NOMO-1 (cell line): ENCODE measurements around the gene AK4.
"Not testable (repeated sequence)": the region's sequence is repeated elsewhere in the genome, so short reads cannot be mapped to it uniquely, and the experiment has no call there.

Source experiments
- DNase-seq, 2 experiments: peaks; one replicate each; lab custom pipeline; 2025; ENCODE audit not compliant: unreplicated experiment in 2 of 2; lab: John Stamatoyannopoulos, UW

The AK4 gene

DNA sequence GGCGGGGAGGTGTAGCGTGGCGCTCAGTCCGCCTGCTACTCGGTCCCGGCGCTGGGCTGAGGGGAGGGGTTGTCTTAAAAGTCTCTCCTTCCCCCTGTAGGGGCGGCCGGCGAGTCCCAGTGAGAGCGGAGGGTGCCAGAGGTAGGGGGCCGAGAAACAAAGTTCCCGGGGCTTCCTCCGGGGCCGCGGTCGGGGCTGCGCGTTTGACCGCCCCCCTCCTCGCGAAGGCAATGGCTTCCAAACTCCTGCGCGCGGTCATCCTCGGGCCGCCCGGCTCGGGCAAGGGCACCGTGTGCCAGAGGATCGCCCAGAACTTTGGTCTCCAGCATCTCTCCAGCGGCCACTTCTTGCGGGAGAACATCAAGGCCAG lies at the start of gene AK4:
Gene AK4, plus strand, starts transcription at position 26 of the 370 bp plus-strand sequence. Its CDS starts 205 bp downstream, at position 231.
- not testable (repeated sequence) for DNase-seq

DNA sequence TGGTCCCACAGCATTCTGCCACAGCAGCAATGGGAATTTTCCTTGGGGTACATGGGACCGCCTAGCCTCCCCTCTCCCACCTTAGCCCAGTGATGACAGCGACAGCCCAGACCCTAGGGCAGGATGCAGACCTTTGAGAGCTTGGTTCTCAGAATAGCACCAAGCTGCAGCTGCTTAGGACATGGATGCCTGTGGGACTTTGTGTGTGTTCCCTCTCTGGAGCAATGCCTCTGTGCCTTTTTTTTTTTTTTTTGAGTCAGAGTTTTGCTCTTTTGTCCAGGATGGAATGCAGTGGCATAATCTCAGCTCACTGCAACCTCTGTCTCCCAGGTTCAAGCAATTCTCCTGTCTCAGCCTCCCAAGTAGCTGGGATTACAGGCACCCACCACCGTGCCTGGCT lies 44.2 kb upstream of the AK4 start:
- DNase-seq, result no peak

DNA sequence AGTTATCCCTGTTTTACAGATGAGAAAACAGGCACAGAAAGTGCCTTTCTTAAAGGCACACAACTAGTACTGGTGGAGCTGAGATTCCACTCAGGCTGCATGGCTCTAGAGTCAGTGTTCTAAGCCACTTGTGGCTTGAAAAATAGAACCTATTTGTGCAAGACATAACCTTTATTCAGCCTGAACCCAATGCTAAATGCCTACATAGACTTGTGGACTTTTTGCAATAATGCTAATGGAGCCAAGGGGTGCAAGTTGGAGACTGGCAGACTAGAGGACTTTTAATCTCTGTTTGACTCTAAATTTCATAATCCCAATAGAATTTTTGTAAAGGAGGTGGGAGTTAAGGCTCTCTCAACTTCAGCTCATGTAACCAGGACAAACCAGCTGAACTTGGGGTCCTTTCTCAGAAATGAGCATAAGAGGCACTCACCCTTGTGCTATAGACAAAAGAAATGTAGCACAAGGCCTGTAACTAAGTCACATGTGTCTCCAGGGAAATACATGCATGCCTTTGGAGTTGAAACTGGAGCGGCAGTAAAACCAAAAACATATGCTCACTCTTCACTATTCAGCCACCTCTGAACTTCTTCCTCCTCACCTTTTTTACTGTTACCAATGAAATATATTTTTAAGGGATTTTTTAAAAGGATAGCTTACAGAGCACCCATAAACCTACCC lies 43.0 kb upstream of the AK4 start:
- DNase-seq, result no peak

DNA sequence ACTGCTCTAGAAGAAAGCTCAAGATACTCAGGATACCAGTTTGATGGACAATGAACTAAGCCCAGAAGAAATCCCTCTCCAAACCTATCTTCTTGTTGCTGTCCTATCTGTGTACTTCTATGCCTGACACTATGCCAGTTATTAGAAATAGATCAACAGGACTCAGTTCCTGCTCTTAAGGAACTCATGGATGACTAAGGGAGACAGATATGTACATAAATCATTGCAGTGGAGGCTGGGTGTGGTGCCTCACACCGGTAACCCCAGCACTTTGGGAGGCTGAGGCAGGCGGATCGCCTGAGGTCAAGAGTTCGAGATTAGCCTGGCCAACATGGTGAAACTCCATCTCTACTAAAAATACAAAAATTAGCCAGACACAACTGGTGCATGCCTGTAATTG lies 42.4 kb upstream of the AK4 start:
- no peak for DNase-seq

DNA sequence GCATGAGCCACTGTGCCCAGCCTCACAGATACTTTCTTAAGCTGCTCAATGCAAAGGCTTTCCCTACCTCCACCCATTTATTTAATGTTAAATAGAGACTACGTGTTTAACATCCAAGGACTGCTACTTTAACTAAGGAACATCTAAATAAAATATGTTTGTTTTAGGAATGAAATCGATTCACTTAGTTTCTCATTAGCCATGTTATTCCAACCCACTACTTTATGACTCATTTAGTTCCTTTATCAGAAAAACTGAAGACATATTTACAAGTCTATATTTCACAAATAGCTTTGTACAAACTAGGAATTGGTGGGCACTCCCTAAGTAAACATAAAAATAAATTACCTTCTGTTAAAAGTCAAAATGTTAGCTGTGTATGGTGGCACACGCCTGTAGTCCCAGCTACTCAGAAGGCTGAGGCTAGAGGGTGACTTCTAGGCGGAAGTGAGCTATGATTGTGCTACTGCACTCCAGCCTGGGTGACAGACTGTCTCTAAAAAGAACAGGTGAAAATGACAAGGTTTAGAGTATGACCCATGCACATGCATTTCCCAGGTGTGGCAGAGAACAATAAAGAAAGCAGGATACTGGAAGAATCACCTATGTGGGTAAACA lies 39.9 kb upstream of the AK4 start:
- no peak for DNase-seq

DNA sequence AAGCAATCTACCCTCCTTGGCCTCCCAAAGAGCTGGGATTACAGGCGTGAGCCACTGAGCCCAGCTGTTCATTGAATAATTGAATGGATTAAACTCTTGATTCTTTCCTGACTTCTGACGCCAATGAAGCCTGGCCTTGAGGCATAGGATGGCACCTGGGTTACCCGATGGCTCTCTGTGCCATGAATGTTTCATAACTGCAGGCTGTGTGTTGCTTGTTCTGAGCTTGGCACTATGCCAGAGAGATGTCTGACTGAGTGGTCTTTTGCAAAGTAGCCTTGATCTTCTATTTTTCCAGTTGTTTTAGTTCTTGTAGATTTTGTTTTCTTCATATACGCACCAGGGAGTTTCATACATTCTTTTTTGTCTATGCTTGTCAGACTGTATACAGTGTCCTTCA lies 38.5 kb upstream of the AK4 start:
- DNase-seq, result no peak

DNA sequence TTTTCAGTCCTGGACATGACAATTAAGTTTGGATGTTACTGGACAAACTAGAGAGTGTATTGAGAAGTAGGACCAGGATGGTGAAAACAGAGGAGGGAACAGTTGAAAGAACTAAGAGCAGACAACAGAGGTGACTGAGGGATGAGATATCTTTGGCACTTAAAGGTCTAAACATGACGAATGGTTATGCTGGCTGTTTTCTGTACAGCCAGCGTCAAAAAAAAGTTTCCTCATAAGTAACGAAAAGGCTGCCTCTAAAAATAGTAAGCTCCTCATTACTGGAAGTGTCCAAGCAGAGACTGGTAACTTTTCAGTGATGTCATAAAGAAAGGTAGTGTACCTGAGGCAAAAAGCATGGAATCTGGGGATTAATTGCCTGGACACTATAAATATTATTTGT lies 35.2 kb upstream of the AK4 start:
- DNase-seq, result no peak

DNA sequence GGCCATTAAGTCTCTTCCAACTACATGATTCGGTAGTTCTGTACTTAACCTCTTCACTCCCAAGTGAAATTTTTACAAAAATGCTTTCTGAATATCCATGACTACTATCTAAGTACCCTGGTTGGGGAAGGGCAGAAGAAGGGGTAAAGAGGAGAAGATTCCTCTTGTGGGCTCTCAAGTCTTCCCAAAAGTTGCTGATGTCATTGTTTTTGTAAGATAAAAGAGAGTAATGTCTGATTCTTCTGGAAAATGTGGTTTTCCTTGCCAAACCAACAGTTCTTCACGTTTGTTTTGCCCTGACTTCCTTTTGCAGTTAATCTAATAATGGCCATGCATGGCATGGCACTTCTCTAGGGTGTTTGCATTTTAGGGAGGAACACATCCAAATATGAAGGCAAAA lies 34.7 kb upstream of the AK4 start:
- no peak for DNase-seq

DNA sequence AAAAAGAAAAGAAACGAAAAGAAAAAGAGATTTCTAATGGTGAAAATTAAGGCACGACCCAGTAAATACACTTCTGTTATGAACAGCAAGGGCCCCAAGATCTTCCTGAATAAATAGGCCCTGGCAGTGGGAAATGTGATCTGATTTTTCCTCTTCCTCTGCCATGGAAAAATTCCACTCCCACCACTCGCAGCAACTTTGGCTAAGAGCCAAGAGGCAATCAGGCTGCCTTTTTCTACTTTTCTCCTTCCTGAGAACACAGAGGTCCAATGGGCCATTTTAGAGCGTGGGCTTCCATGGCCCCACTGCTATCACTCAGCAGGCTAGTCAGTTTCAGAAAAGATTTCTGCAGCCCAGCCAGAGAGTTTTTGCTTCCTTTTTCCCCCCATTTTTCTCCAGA lies 33.7 kb upstream of the AK4 start:
- DNase-seq, result no peak

DNA sequence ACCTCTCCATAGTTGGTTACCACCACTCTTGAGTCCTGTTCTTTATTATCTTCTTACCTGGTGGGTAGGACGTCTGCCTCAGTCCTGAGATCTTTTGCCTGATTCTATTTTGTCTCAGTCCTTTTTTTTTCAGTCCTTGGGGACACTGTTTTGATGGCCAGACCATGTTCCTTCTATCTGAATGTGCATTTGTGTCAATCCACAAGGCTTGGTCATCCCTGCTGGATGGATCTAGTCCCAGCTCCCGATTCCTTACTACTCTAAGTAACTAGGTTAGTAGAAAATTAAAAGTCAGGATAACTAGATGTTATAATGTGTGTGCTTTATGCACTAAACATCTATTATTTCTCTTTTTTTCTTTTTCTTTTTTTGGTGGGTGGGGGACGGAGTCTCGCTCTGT lies 28.1 kb upstream of the AK4 start:
- DNase-seq, result no peak

DNA sequence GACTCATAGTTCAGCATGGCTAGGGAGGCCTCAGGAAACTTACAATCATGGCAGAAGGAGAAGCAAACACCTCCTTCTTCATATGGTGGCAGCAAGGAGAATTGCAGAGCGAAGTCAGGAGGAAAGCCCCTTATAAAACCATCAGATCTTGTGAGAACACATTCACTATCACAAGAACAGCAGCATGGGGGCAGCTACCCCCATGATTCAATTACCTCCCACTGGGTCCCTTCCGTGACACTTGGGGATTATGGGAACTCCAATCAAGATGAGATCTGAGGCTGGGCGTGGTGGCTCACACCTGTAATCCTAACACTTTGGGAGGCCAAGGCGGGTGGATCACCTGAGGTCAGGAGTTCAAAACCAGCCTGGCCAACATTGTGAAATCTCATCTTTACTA lies 18.9 kb upstream of the AK4 start:
- not testable (repeated sequence) for DNase-seq

DNA sequence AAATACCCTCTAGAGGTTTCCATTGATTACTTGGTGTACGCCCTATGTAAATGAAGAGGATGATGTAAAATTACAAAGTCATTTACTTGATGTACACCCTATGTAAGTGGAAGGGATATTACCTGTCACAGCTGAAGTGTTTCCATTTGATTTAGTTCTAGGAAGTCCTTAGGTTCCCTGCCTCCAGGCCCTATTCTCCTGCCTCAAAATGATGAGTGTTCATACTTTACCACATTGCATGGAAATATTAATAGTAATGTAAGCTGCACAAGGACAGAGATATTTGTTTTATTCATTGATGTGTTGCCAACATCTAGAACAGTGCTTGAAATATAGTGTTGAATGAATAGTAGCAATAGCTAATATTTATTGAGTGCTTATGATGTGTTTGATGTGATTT lies 9.5 kb upstream of the AK4 start:
- DNase-seq, result no peak

DNA sequence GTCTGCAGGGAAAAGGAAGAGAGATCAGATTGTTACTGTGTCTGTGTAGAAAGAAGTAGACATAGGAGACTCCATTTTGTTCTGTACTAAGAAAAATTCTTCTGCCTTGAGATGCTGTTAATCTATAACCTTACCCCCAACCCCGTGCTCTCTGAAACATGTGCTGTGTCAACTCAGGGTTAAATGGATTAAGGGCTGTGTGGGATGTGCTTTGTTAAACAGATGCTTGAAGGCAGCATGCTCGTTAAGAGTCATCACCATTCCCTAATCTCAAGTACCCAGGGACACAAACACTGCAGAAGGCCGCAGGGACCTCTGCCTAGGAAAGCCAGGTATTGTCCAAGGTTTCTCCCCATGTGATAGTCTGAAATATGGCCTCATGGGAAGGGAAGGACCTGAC lies 8.2 kb upstream of the AK4 start:
- not testable (repeated sequence) for DNase-seq

DNA sequence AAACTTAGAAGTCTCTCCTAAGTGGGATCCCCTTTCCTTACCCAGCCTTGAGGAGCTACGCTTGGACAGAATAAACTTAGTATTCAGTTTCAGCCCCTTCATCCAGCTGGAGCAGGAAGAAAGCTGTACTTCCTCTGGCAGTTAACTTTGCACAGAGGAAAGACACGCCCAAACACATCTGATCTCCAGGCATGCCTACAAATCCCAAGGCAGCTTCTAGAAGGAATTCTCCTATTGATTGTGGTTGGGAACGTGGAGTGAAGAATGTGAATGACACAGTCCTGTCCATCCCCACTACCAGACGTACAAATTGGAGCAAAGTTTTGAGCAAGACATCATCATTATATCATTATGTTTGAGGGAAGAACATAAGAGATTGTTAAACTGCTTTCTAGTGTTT lies 6.6 kb upstream of the AK4 start:
- no peak for DNase-seq

DNA sequence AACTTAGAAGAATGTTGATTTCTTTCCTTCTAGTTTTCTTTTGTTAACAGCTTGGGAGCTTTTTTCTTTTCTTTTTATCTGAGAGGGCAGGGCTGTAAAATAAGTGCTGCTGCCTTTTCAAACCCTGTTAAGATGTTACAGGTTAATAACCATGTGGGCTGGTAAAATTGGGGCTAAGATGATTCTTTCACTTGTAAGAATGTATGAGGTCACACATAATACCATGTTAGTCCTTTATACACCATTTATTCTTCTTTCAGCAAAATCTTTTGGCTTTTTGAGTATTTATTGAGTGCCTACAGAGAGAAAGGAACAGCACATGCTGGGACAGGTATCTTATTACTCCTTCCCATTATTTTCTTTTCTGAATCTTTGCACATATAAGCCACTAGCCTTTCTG lies 6.1 kb upstream of the AK4 start:
- DNase-seq, result no peak

DNA sequence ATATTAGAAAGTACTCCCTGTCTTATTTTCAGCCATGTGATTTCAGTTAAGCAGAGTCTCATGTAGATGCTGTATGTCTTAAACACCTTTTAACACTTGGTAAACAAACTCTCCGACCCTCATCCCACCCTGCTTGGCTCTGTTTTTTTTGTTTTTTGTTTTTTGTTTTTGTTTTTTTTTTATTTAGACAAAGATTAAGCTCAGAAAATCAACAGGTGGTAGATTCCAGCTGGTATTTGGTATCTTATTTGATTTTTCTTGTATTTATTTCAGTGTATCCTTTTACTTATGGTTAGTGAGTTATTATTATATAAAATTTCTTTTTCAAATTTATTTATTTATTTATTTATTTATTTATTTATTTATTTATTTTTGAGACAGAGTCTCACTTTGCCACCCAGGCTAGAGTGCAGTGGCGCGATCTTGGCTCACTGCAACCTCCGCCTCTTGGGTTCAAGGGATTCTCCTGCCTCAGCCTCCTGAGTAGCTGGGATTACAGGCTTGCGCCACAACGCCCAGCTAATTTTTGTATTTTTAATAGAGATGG lies 4.8 kb upstream of the AK4 start:
- not testable (repeated sequence) for DNase-seq

DNA sequence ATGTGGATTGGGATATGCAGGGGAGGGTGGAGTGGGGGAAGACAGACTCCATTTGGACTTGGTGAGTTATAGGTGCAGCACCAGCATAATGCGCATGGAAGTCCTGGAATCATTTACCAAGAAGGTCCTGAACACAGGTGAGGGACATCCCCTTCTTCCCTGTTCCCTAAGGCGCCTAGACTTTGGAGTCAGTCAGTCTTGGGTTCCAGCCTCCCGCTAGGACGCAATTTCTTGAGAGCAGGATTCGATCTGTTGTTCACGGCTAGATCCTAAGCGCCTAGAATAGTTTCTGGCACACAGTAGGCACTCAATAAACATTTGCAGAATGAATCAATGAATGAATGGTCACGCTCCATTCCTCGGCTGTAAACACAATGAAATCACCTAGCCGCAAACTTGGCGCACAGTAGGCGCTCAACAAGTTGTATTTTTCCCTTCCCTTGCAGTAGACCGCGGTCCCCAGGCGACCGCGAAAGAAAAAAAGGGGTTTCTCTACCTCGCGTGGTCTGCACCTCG lies 1.0 kb upstream of the AK4 start:
- DNase-seq, result no peak

DNA sequence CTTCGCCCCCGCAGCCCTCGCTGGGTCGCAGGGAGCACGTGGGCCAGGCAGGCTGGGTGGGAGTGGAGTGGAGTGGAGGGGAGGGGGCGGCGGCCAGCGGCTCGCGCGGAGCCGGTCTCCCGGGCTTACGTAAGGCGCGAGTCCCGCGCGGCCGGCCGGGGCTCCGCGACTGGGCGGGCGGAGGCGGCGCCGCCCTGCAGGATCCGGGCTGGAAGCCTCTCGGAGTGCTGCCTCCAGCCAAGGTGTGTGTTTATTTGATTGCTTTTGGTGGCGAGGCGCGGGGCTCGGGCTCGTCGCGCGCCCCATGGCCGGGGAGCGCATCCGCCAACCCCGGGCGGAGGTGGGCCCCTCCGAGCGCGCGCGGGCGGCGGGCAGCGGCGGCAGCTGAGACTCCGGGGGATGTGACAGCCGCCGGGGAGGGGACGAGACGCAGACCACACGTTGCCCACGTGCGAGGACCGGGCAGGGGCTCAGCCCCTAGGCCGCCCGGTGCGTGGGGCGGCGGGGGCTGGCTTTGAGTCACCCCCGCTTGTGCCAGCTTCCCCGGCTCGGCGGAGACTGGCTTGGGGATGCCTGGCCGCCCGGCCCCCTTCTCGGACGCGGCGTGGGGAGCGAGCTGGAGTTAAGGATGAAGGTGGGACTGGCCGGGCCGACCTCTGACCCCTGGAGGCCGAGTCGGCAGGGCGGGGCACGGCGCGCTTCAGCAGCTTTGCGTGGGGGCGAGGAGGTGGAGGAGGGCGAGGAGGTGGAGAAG lies 402 bp upstream of the AK4 start:
- DNase-seq, result peak; percentile 5 to 26

DNA sequence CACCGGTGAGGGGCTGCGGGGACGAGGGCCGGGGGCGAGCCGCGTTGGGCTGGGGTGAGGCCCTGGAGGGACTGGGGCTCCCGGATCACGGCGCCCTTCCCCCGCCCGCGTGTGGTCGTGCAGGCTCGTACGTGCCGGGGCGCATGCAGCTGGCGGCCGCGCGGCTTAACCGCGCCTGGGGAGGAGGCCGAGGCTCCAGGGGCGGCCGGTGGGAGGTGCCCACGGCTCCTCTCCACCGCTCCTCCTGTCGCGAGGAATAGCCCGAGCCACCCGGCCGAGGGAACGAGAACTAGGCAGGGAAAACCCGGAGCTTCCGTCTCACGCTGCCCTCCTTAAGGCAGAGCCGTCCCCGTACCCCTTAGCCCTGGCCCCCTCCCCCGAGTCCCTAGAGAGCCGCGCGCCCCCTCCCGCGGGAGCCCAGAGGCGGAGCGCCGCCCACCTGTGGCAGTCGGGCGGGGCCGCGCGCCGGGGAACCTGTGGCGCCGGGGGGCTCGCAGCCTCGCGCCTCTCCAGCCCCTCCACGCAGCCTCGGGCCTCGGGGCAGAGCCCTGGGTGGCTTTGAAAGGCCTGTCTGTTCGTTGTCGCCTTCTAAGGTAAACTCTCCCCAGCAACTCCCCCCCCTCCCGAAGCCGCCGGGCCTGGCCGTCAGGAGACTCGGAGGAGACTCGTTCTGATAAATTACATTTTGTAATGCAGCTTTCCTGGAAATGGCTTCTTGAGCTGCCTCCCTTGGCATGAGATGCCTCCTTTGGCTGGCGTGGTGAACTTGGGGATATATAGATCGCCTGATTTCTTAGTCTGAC lies 746 bp downstream of the AK4 start:
- peak; percentile 6 to 11 for DNase-seq

DNA sequence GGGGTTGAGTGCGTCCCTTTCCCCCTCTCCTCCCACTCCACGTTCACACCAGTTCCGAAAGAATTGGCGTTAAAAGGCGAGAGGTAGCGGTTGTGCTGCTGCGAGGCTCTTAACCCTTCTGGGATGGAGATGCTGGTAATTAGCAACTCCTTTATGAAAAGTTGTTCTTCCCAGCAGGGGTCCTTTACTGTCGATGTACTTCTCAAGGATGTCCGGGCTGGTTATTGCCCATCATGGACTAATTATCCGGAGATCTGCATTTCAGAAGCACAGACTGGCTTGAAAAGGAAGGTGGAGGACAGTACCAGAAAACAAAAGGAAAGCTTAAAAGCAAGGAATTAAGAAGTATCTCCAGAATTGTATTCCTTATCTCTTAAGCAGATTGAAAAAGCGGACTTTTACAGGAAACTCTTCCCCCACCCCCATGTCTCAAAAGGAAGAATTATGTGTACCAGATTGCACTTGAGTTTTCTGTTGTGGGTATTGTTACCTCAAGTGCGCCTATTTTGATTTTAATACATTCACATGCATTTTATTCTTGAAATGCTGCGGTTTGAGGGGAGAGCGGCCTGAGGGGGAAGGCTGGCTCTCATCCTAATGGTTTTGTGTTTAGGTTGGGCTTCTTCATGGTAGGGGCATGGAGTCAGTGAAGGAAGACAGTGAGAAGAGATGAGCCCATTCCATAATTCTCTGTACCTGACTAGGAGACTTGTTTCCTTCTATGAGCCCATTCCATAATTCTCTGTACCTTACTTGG lies 1.5 kb downstream of the AK4 start:
- DNase-seq, result no peak
